KMS-11 (cell line): ENCODE measurements around the gene SLC12A6.

ENCODE experiments used
- H2AFZ ChIP-seq: fragments of 200-600 bp; sonication (generic); 2 replicates; pipeline ENCODE4 v1.6.1; 2016; ENCODE audit warnings: antibody characterized with exemption, mixed run types, low read depth
- H3K27ac ChIP-seq: fragments of 200-600 bp; sonication (generic); 2 replicates; pipeline ENCODE4 v1.6.1; 2016; ENCODE audit warnings: mild to moderate bottlenecking, mixed run types
- H3K27me3 ChIP-seq: fragments of 200-600 bp; sonication (generic); 2 replicates; pipeline ENCODE4 v1.6.1; 2017; ENCODE audit warnings: mild to moderate bottlenecking, low read depth, mixed run types, moderate library complexity; ENCODE audit not compliant: insufficient read depth
- H3K36me3 ChIP-seq: fragments of 200-600 bp; sonication (generic); 2 replicates; pipeline ENCODE4 v1.6.1; 2017; ENCODE audit warnings: mild to moderate bottlenecking, mixed run types; ENCODE audit not compliant: insufficient read depth
- H3K4me1 ChIP-seq: fragments of 200-600 bp; sonication (generic); 2 replicates; pipeline ENCODE4 v1.6.1; 2016; ENCODE audit warnings: mild to moderate bottlenecking, low read depth, mixed run types; ENCODE audit not compliant: poor library complexity, severe bottlenecking
- H3K4me2 ChIP-seq: fragments of 200-600 bp; sonication (generic); 2 replicates; pipeline ENCODE4 v1.7.0; 2016; ENCODE audit warnings: mild to moderate bottlenecking, mixed run types
- H3K4me3 ChIP-seq: fragments of 200-600 bp; sonication (generic); IDR thresholded peaks from 2 replicates; pipeline ENCODE4 v1.6.1; 2017; ENCODE audit warnings: low read depth, low read length, mixed read lengths; ENCODE audit not compliant: insufficient read depth
- H3K79me2 ChIP-seq: fragments of 200-600 bp; sonication (generic); 2 replicates; pipeline ENCODE4 v1.6.1; 2016; ENCODE audit warnings: low read depth, mixed run types; ENCODE audit not compliant: insufficient read depth
- H3K9ac ChIP-seq: fragments of 200-600 bp; sonication (generic); 2 replicates; pipeline ENCODE4 v1.6.1; 2016; ENCODE audit warnings: mild to moderate bottlenecking, mixed run types
- H4K20me1 ChIP-seq: fragments of 200-600 bp; sonication (generic); 2 replicates; pipeline ENCODE4 v1.6.1; 2016; ENCODE audit warnings: mild to moderate bottlenecking, mixed run types; ENCODE audit not compliant: insufficient read depth
- TF ChIP-seq, protein P1 (sequence below): fragments of 200-600 bp; sonication (generic); conservative IDR thresholded peaks from 2 replicates; pipeline ENCODE4 v1.6.1; 2017; ENCODE audit warnings: low read depth, mild to moderate bottlenecking, antibody characterized with exemption, low read length, moderate library complexity, mixed read lengths

The SLC12A6 gene

GRCh38 chr15:34332553-34333120, 4.9 kb downstream of the SLC12A6 start:
- Histone ChIP-seq H4K20me1 (no peaks in the 10 kb centered on the region), H3K9ac (no peak overlapping the region), H3K27ac (no peak overlapping the region), H3K4me3 (no peak overlapping the region), H3K27me3 (no peaks in the 10 kb centered on the region), H3K4me2 (no peak overlapping the region), H3K36me3 (no peaks in the 10 kb centered on the region), H3K4me1 (peaks cover 5% of the 10 kb centered on the region), H3K79me2 (no peaks in the 10 kb centered on the region), H2AFZ (no peak overlapping the region)
- TF ChIP-seq, protein P1, sequence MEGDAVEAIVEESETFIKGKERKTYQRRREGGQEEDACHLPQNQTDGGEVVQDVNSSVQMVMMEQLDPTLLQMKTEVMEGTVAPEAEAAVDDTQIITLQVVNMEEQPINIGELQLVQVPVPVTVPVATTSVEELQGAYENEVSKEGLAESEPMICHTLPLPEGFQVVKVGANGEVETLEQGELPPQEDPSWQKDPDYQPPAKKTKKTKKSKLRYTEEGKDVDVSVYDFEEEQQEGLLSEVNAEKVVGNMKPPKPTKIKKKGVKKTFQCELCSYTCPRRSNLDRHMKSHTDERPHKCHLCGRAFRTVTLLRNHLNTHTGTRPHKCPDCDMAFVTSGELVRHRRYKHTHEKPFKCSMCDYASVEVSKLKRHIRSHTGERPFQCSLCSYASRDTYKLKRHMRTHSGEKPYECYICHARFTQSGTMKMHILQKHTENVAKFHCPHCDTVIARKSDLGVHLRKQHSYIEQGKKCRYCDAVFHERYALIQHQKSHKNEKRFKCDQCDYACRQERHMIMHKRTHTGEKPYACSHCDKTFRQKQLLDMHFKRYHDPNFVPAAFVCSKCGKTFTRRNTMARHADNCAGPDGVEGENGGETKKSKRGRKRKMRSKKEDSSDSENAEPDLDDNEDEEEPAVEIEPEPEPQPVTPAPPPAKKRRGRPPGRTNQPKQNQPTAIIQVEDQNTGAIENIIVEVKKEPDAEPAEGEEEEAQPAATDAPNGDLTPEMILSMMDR, result no peak

DNA sequence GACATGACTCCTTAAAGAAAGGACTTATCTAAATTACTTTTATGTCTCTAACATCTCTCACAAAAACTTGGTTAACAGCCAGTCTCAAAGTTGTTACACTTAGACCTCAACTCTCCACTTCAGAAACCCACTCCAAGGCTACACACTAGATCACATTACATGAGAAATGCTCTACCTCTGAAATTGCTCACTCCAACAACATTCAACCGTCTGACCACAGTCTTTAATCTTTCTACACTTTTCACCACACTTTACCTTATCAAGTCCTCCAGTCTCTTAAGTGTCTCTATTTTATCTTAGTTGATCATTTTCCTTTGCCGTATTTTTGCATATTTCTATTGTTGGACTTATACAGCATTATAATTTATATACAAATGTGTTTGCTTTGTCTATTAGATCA, 5.8 kb downstream of the SLC12A6 start:
- peaks cover 3% of the 10 kb centered on the region for H3K4me1 ChIP-seq
- H4K20me1 ChIP-seq, result no peaks in the 10 kb centered on the region
- no peak overlapping the region for H3K9ac ChIP-seq
- H3K27me3 ChIP-seq, result no peaks in the 10 kb centered on the region
- no peak overlapping the region for H3K4me3 ChIP-seq
- TF ChIP-seq, protein P1, result no peak
- H2AFZ ChIP-seq, result no peak overlapping the region
- no peaks in the 10 kb centered on the region for H3K79me2 ChIP-seq
- H3K36me3 ChIP-seq, result no peaks in the 10 kb centered on the region
- no peak overlapping the region for H3K4me2 ChIP-seq
- no peak overlapping the region for H3K27ac ChIP-seq

GRCh38 chr15:34330279-34330678, 7.3 kb downstream of the SLC12A6 start:
- Histone ChIP-seq H2AFZ (no peak overlapping the region), H3K79me2 (no peaks in the 10 kb centered on the region), H4K20me1 (no peaks in the 10 kb centered on the region), H3K36me3 (no peaks in the 10 kb centered on the region), H3K4me1 (no peaks in the 10 kb centered on the region), H3K27ac (no peak overlapping the region), H3K27me3 (no peaks in the 10 kb centered on the region), H3K4me3 (no peak overlapping the region), H3K9ac (no peak overlapping the region), H3K4me2 (no peak overlapping the region)
- TF ChIP-seq, protein P1, result no peak

DNA sequence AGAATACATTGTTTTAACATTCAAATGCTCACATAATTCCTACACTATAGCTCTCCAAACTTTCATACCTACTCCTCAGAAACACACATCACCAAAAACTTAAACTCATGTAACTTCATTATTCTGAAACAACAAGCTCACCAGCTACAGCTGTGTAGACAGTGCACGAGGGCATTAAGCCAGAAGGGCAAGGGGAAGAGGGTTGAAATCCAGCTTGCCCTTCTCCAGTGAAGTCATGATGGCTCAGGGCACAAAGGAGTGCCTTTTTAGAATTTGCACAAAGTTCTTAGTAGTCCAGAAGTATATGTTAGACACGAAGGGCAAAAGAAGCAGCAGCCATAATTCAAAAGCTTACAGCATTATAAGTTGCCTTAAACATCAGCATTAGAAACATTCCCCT, 8.6 kb downstream of the SLC12A6 start:
- Histone ChIP-seq H3K4me2 (no peak overlapping the region), H3K36me3 (no peaks in the 10 kb centered on the region), H2AFZ (no peak overlapping the region), H3K27me3 (no peaks in the 10 kb centered on the region), H3K27ac (no peak overlapping the region), H3K79me2 (no peaks in the 10 kb centered on the region), H4K20me1 (no peaks in the 10 kb centered on the region), H3K4me3 (no peak overlapping the region), H3K9ac (no peak overlapping the region), H3K4me1 (no peaks in the 10 kb centered on the region)
- TF ChIP-seq, protein P1, result no peak
